Astrocyte of the cerebellum (primary cell): ENCODE results near the gene STK17A.
"Not testable (repeated sequence)": the region's sequence is repeated elsewhere in the genome, so short reads cannot be mapped to it uniquely, and the experiment has no call there.

Experiments
- DNase-seq: peaks from one replicate; pipeline ENCODE4 v3.0.0-alpha.2; 2011; ENCODE audit warnings: low read depth
- H3K4me3 ChIP-seq: 2 replicates; pipeline ENCODE4 v1.5.1; 2011; ENCODE audit warnings: mild to moderate bottlenecking, low read depth, low read length, moderate library complexity
- CTCF ChIP-seq: IDR thresholded peaks from 2 replicates; pipeline ENCODE4 v1.5.1; 2012; ENCODE audit warnings: low read length, low read depth, moderate library complexity, mild to moderate bottlenecking; ENCODE audit errors: missing control alignments
- in situ Hi-C: cut with HindIII; loops from 2 replicates; pipeline ENCODE4 v1.10.0; 2017; ENCODE audit warnings: low sequenced_read_pairs

STK17A gene

DNA sequence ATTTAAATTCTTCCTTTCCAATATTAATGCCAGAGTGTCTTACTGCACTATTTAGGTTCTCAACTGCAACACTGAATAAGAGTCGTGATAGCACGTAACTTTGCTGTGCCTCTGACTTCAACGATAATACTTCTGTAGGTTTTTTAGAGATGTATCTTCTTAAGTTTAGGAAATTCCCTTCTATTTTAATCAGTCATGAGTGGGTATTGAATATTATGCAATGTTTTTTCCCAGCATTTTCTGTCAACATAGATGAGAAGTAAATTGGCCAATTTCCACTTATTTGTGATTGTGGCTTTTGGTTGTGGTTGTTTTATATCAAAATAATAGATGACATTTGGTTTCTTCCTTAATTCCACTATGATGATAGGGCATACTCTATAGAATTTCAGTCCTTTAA, 6.7 kb upstream of the STK17A start:
- in situ Hi-C loops: no loop called here
- TF ChIP-seq CTCF: no peak
- no peak for DNase-seq
- no peak overlapping the region for H3K4me3 ChIP-seq

GRCh38 chr7:43577485-43577951, 5.4 kb upstream of the STK17A start:
- DNase-seq: no peak
- in situ Hi-C loops: no loop called here
- TF ChIP-seq CTCF: no peak
- H3K4me3 ChIP-seq: no peak overlapping the region

GRCh38 chr7:43583424-43584194, 701 bp downstream of the STK17A start:
- TF ChIP-seq CTCF: peak; percentile 19
- in situ Hi-C loops: no loop called here
- no peak for DNase-seq
- peak overlapping the region; percentile 88 for H3K4me3 ChIP-seq

- in situ Hi-C loops: no loop called here
- H3K4me3 ChIP-seq: peak overlapping the region; percentile 88
- no peak for TF ChIP-seq CTCF
- DNase-seq: no peak
Observed at GRCh38 chr7:43584195-43584586, 1.3 kb downstream of the STK17A start.

DNA sequence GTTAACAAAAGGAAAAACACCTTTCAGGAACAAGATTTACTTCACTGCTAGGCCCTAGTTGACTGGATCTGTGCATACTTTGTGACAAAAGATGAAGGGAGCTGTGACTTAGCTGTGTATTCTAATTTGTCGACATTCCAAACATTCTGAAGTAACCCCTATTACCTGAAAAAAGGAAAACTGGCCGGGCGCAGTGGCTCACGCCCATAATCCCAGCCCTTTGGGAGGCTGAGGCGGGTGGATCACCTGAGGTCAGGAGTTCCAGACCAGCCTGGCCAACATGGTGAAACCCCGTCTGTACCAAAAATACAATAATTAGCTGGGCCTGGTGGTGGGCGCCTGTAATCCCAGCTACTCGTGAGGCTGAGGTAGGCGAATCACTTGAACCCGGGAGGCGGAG, 1.8 kb downstream of the STK17A start:
- DNase-seq: not testable (repeated sequence)
- in situ Hi-C loops: loop anchor here (5.0 kb wide), 1 partner anchor 63 kb away; no protein-coding TSS in a partner anchor
- peak overlapping the region; percentile 88 for H3K4me3 ChIP-seq

DNA sequence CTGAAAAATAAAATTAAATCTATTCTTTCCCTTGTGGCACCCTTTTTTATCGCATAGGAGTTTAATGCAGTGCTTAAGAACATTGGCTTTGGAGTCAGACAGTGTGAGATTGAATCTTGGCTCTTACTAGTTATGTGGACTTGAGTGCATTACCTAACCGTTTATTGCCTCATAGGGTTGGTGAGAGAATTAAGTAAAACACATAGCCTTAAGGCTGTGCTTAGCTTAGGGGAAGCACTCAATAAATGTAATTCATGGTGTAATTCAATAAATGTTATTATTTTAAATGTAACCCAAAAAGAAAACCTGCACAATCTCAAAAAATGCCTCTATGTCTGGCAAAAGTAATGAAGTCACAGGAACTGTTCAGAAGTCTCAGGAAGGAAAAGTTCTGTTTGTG, 2.7 kb downstream of the STK17A start:
- H3K4me3 ChIP-seq: peak overlapping the region; percentile 88

More for the DNA sequence above, 2.7 kb downstream of the STK17A start:
- in situ Hi-C loops: loop anchor here (5.0 kb wide), 1 partner anchor 62 kb away; no protein-coding TSS in a partner anchor
- TF ChIP-seq CTCF: no peak
- no peak for DNase-seq
